Naive B cell (primary cell): ENCODE measurements around the gene THAP4. TPM values are rescaled to one million over a fixed set of nuclear protein-coding genes. Genes with fewer than 3 reads are reported as not detected.
A peak's percentile ranks its signal among the peaks of the same experiment; 100 is the strongest.

Experiments
- ATAC-seq, 2 donors: fragments of 150-1000 bp; cut with Tn5 transposase; 2 replicates each; pipeline ENCODE4 v1.10.0; 2021; ENCODE audit warnings: low read depth in 2 of 2, mild to moderate bottlenecking in 2 of 2, moderate library complexity in 2 of 2
- DNase-seq: peaks from one replicate; pipeline ENCODE4 v3.0.0; 2022
- H3K27ac Mint-ChIP-seq, 6 donors: one replicate each; pipeline ENCODE4 v1.8.0; 2020 to 2022; ENCODE audit warnings: mild to moderate bottlenecking in 6 of 6, mixed read lengths in 6 of 6, moderate library complexity in 5 of 6, inconsistent platforms in 2 of 6
- H3K27me3 Mint-ChIP-seq, 3 donors: one replicate each; pipeline ENCODE4 v1.8.0; 2021 to 2022; ENCODE audit warnings: mixed read lengths in 3 of 3, mild to moderate bottlenecking in 1 of 3
- H3K36me3 Mint-ChIP-seq, 2 donors: one replicate each; pipeline ENCODE4 v1.8.0; 2020 to 2022; ENCODE audit warnings: mixed read lengths in 2 of 2, inconsistent platforms in 1 of 2, mild to moderate bottlenecking in 1 of 2
- H3K4me1 Mint-ChIP-seq, 3 donors: one replicate each; pipeline ENCODE4 v1.8.0; 2020 to 2022; ENCODE audit warnings: mixed read lengths in 3 of 3, inconsistent platforms in 1 of 3, mild to moderate bottlenecking in 1 of 3, moderate library complexity in 1 of 3
- H3K4me3 Mint-ChIP-seq, 8 donors: one replicate each; pipeline ENCODE4 v1.8.0; 2020 to 2022; ENCODE audit warnings: mild to moderate bottlenecking in 8 of 8, mixed read lengths in 8 of 8, moderate library complexity in 8 of 8, inconsistent platforms in 2 of 8
- H3K9me3 Mint-ChIP-seq, 7 donors: one replicate each; pipeline ENCODE4 v1.8.0; 2020 to 2022; ENCODE audit warnings: mixed read lengths in 7 of 7, mild to moderate bottlenecking in 5 of 7, inconsistent platforms in 2 of 7, moderate library complexity in 1 of 7
- polyA plus RNA-seq, 6 donors: library from polyadenylated mRNA; unstranded; fragments of 300-500 nt; fragmentation: Illumina TruSeq; gene quantifications; one replicate each; pipeline ENCODE4 v1.2.3, GENCODE V29; 2021; ENCODE audit warnings: low read depth in 6 of 6

The THAP4 gene
- polyA plus RNA-seq, 6 donors from 2014 or later, result 23.8 to 48.4 (median 29.9) TPM

GRCh38 chr2:241619597-241620418, 17.1 kb downstream of the THAP4 start:
- H3K27ac Mint-ChIP-seq, result no peak overlapping the region
- no peak for DNase-seq
- H3K4me3 Mint-ChIP-seq, result peak overlapping the region in 1 of 8 donors; percentile 73
- no peak for ATAC-seq
- peaks cover 0 to 4% (median 0%) of the 10 kb centered on the region in 7 donors for H3K9me3 Mint-ChIP-seq
- H3K36me3 Mint-ChIP-seq, result peaks cover 0 to 14% of the 10 kb centered on the region in 2 donors
- peaks cover 35 to 38% (median 37%) of the 10 kb centered on the region in 3 donors for H3K4me1 Mint-ChIP-seq
- H3K27me3 Mint-ChIP-seq, result no peaks in the 10 kb centered on the region

- Mint-ChIP-seq H3K4me3 (peak overlapping the region in 3 of 8 donors; percentile 25 to 82 (median 75)), H3K4me1 (peaks cover 37 to 38% (median 37%) of the 10 kb centered on the region in 3 donors), H3K27ac (peak overlapping the region in 1 of 6 donors; percentile 40), H3K36me3 (peaks cover 0 to 14% of the 10 kb centered on the region in 2 donors), H3K27me3 (no peaks in the 10 kb centered on the region), H3K9me3 (peaks cover 0 to 4% (median 0%) of the 10 kb centered on the region in 7 donors)
- DNase-seq (no peak), ATAC-seq (no peak)
Measured at GRCh38 chr2:241618829-241619228, 18.1 kb downstream of the THAP4 start.

GRCh38 chr2:241618296-241618805, 18.6 kb downstream of the THAP4 start:
- H3K36me3 Mint-ChIP-seq, result peaks cover 0 to 14% of the 10 kb centered on the region in 2 donors
- peak overlapping the region in 5 of 8 donors; percentile 75 to 99 (median 89) for H3K4me3 Mint-ChIP-seq
- ATAC-seq, result no peak
- no peaks in the 10 kb centered on the region for H3K27me3 Mint-ChIP-seq
- peaks cover 37 to 39% (median 38%) of the 10 kb centered on the region in 3 donors for H3K4me1 Mint-ChIP-seq
- no peak for DNase-seq
- H3K9me3 Mint-ChIP-seq, result peaks cover 0 to 4% (median 0%) of the 10 kb centered on the region in 7 donors
- H3K27ac Mint-ChIP-seq, result peak overlapping the region in 3 of 6 donors; percentile 26 to 40 (median 40)

- Mint-ChIP-seq H3K36me3 (peaks cover 0 to 14% of the 10 kb centered on the region in 2 donors), H3K4me1 (peaks cover 37 to 39% (median 38%) of the 10 kb centered on the region in 3 donors), H3K9me3 (peaks cover 0 to 4% (median 0%) of the 10 kb centered on the region in 7 donors), H3K4me3 (peak overlapping the region; percentile 75 to 99 (median 88)), H3K27ac (peak overlapping the region; percentile 77 to 96 (median 96)), H3K27me3 (no peaks in the 10 kb centered on the region)
- DNase-seq, result peak; percentile 52
- ATAC-seq, result peak; percentile 92 to 94
Measured at GRCh38 chr2:241617431-241618154, 19.4 kb downstream of the THAP4 start.

- peaks cover 39 to 42% (median 39%) of the 10 kb centered on the region in 3 donors for H3K4me1 Mint-ChIP-seq
- H3K27ac Mint-ChIP-seq, result peak overlapping the region in 5 of 6 donors; percentile 38 to 87 (median 77)
- peaks cover 0 to 14% of the 10 kb centered on the region in 2 donors for H3K36me3 Mint-ChIP-seq
- no peak for ATAC-seq
- peaks cover 0 to 2% (median 0%) of the 10 kb centered on the region in 7 donors for H3K9me3 Mint-ChIP-seq
- H3K27me3 Mint-ChIP-seq, result no peaks in the 10 kb centered on the region
- DNase-seq, result no peak
- peak overlapping the region; percentile 36 to 99 (median 82) for H3K4me3 Mint-ChIP-seq
Measured at GRCh38 chr2:241616168-241617125, 20.5 kb downstream of the THAP4 start.

GRCh38 chr2:241615522-241616052, 21.4 kb downstream of the THAP4 start:
- ATAC-seq (no peak), DNase-seq (no peak)
- peak overlapping the region in 3 of 6 donors; percentile 43 to 87 (median 66) for H3K27ac Mint-ChIP-seq
- H3K36me3 Mint-ChIP-seq, result peaks cover 0 to 11% of the 10 kb centered on the region in 2 donors
- H3K27me3 Mint-ChIP-seq, result no peaks in the 10 kb centered on the region
- H3K4me3 Mint-ChIP-seq, result peak overlapping the region in 5 of 8 donors; percentile 52 to 94 (median 75)
- H3K9me3 Mint-ChIP-seq, result no peaks in the 10 kb centered on the region
- peaks cover 36 to 46% (median 37%) of the 10 kb centered on the region in 3 donors for H3K4me1 Mint-ChIP-seq

- Mint-ChIP-seq H3K36me3 (peaks cover 0 to 8% of the 10 kb centered on the region in 2 donors), H3K27ac (peak overlapping the region in 1 of 6 donors; percentile 16), H3K4me3 (peak overlapping the region in 2 of 8 donors; percentile 12 to 41), H3K27me3 (no peaks in the 10 kb centered on the region), H3K4me1 (peaks cover 36 to 47% (median 37%) of the 10 kb centered on the region in 3 donors), H3K9me3 (no peaks in the 10 kb centered on the region)
- no peak for DNase-seq
- ATAC-seq, result no peak
Measured at GRCh38 chr2:241615041-241615440, 21.9 kb downstream of the THAP4 start.

GRCh38 chr2:241613017-241613780, 23.8 kb downstream of the THAP4 start:
- no peaks in the 10 kb centered on the region for H3K36me3 Mint-ChIP-seq
- no peaks in the 10 kb centered on the region for H3K9me3 Mint-ChIP-seq
- H3K27ac Mint-ChIP-seq, result peak overlapping the region in 2 of 6 donors; percentile 9 to 56
- H3K4me1 Mint-ChIP-seq, result peaks cover 39 to 49% (median 45%) of the 10 kb centered on the region in 3 donors
- ATAC-seq, result no peak
- DNase-seq, result no peak
- no peaks in the 10 kb centered on the region for H3K27me3 Mint-ChIP-seq
- no peak overlapping the region for H3K4me3 Mint-ChIP-seq

- Mint-ChIP-seq H3K27ac (peak overlapping the region in 1 of 6 donors; percentile 9), H3K4me1 (peaks cover 31 to 42% (median 37%) of the 10 kb centered on the region in 3 donors), H3K27me3 (no peaks in the 10 kb centered on the region), H3K9me3 (no peaks in the 10 kb centered on the region), H3K4me3 (peak overlapping the region in 2 of 8 donors; percentile 27 to 41), H3K36me3 (no peaks in the 10 kb centered on the region)
- ATAC-seq (no peak), DNase-seq (no peak)
Measured at GRCh38 chr2:241612156-241613016, 24.6 kb downstream of the THAP4 start.

- Mint-ChIP-seq H3K4me3 (peak overlapping the region in 5 of 8 donors; percentile 33 to 78 (median 69)), H3K36me3 (no peaks in the 10 kb centered on the region), H3K4me1 (peaks cover 28 to 30% (median 29%) of the 10 kb centered on the region in 3 donors), H3K9me3 (no peaks in the 10 kb centered on the region), H3K27ac (peak overlapping the region in 3 of 6 donors; percentile 59 to 82 (median 75)), H3K27me3 (no peaks in the 10 kb centered on the region)
- ATAC-seq (no peak), DNase-seq (no peak)
Measured at GRCh38 chr2:241611062-241611461, 25.9 kb downstream of the THAP4 start.
